Measurements from ENCODE around the gene COL4A4. TPM values are rescaled to one million over a fixed set of nuclear protein-coding genes. Genes with fewer than 3 reads are reported as not detected.

Gene COL4A4
- total RNA-seq, 1 experiment from 2014 or later: 3.1 TPM

DNA sequence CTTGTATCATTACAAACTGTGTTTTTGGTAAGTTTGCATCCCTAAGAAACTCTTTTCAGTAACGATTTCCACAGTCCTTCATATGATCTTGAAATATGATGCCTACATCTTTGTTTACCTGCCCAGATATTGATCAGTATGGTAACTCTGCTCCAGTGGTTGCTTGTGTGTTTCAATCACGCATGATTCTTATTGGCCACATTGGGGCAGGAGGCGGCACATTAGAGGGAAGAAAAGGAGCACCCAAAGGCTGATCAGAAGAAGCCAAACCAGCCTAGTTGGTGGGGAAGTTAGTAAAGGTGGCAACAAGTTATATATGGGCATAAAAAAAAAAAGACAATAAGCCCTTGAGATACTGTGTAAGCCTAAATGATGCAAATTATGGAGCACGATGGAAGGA, 169.2 kb downstream of the COL4A4 start:
- Mint-ChIP-seq H3K27me3 (ENCODE audit: low read depth) (no peaks in the 10 kb centered on the region), H3K4me3 (no peak overlapping the region), H3K36me3 (peaks cover 8% of the 10 kb centered on the region), H3K27ac (no peak overlapping the region; the same call in 1 of the 2 replicates), H3K4me1 (peaks cover under 1% of the 10 kb centered on the region), H3K9me3 (no peaks in the 10 kb centered on the region)
- DNase-seq (ENCODE audit: low spot score) (no peak), ATAC-seq (peak; percentile 65)
- TF ChIP-seq, protein P1, sequence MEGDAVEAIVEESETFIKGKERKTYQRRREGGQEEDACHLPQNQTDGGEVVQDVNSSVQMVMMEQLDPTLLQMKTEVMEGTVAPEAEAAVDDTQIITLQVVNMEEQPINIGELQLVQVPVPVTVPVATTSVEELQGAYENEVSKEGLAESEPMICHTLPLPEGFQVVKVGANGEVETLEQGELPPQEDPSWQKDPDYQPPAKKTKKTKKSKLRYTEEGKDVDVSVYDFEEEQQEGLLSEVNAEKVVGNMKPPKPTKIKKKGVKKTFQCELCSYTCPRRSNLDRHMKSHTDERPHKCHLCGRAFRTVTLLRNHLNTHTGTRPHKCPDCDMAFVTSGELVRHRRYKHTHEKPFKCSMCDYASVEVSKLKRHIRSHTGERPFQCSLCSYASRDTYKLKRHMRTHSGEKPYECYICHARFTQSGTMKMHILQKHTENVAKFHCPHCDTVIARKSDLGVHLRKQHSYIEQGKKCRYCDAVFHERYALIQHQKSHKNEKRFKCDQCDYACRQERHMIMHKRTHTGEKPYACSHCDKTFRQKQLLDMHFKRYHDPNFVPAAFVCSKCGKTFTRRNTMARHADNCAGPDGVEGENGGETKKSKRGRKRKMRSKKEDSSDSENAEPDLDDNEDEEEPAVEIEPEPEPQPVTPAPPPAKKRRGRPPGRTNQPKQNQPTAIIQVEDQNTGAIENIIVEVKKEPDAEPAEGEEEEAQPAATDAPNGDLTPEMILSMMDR (IDR thresholded peaks at IDR 0.05): peak; percentile 24; the same call in 1 of the 2 replicates
- no peak for TF ChIP-seq ZNF232 (CRISPR knock-in tag; IDR thresholded peaks at IDR 0.05)
- no peak for TF ChIP-seq ZSCAN18 (CRISPR knock-in tag; IDR thresholded peaks at IDR 0.05)
- ChIA-PET POLR2A (no interaction called here), CTCF (interaction anchor here (0.6 kb wide), 1 partner anchor 1330 kb away, joined by 4 read pairs; no protein-coding TSS in a partner anchor)

DNA sequence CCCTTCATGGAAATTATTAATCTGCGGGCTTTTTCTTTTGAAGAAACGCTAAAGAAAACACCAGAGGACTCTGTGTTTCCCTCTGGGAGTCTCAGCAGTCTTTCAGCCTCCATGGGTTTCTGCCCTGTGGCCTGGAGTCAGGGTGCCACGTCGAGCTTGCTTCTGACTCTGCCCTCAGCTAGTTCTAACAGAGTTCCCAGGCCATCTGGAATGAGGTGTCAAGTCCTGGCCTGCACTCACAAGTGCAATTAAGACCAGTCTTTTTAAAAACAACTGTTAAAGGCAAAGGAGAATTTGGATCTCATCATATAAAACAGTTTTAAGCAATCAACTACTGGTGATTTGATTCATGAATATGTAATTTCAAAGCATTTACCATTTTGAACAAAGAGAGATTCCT, 170.8 kb downstream of the COL4A4 start:
- no peak overlapping the region for H3K4me3 Mint-ChIP-seq
- H3K36me3 Mint-ChIP-seq: peaks cover 2% of the 10 kb centered on the region; the same call in 1 of the 2 replicates
- no peak overlapping the region for H3K27ac Mint-ChIP-seq
- CTCF ChIA-PET: no interaction called here
- DNase-seq (ENCODE audit: low spot score): no peak
- no peak for TF ChIP-seq EMX1 (CRISPR knock-in tag; IDR thresholded peaks at IDR 0.05)
- no peak for TF ChIP-seq ZNF416 (CRISPR knock-in tag; IDR thresholded peaks at IDR 0.05)
- no peaks in the 10 kb centered on the region; the same call in 1 of the 2 replicates for H3K4me1 Mint-ChIP-seq
- no peaks in the 10 kb centered on the region for H3K27me3 Mint-ChIP-seq (ENCODE audit: low read depth)
- POLR2A ChIA-PET: no interaction called here
- no peaks in the 10 kb centered on the region for H3K9me3 Mint-ChIP-seq
- ATAC-seq: no peak

GRCh38 chr2:226991663-226992062, 172.3 kb downstream of the COL4A4 start:
- ChIA-PET CTCF (no interaction called here), POLR2A (no interaction called here)
- ATAC-seq: no peak
- Mint-ChIP-seq H3K9me3 (no peaks in the 10 kb centered on the region), H3K27ac (no peak overlapping the region), H3K27me3 (ENCODE audit: low read depth) (no peaks in the 10 kb centered on the region), H3K4me1 (no peaks in the 10 kb centered on the region; the same call in 1 of the 2 replicates), H3K36me3 (peaks cover 2% of the 10 kb centered on the region; the same call in 1 of the 2 replicates), H3K4me3 (no peak overlapping the region)
- no peak for DNase-seq (ENCODE audit: low spot score)
- TF ChIP-seq ZBTB21 (CRISPR knock-in tag; IDR thresholded peaks at IDR 0.05; ENCODE audit: borderline replicate concordance): no peak
- TF ChIP-seq TCF7 (CRISPR knock-in tag; IDR thresholded peaks at IDR 0.05; ENCODE audit: low read depth): no peak
- TF ChIP-seq GRHL2 (CRISPR knock-in tag; IDR thresholded peaks at IDR 0.05; ENCODE audit: insufficient replicate concordance, severe bottlenecking): no peak
- TF ChIP-seq, protein P2, sequence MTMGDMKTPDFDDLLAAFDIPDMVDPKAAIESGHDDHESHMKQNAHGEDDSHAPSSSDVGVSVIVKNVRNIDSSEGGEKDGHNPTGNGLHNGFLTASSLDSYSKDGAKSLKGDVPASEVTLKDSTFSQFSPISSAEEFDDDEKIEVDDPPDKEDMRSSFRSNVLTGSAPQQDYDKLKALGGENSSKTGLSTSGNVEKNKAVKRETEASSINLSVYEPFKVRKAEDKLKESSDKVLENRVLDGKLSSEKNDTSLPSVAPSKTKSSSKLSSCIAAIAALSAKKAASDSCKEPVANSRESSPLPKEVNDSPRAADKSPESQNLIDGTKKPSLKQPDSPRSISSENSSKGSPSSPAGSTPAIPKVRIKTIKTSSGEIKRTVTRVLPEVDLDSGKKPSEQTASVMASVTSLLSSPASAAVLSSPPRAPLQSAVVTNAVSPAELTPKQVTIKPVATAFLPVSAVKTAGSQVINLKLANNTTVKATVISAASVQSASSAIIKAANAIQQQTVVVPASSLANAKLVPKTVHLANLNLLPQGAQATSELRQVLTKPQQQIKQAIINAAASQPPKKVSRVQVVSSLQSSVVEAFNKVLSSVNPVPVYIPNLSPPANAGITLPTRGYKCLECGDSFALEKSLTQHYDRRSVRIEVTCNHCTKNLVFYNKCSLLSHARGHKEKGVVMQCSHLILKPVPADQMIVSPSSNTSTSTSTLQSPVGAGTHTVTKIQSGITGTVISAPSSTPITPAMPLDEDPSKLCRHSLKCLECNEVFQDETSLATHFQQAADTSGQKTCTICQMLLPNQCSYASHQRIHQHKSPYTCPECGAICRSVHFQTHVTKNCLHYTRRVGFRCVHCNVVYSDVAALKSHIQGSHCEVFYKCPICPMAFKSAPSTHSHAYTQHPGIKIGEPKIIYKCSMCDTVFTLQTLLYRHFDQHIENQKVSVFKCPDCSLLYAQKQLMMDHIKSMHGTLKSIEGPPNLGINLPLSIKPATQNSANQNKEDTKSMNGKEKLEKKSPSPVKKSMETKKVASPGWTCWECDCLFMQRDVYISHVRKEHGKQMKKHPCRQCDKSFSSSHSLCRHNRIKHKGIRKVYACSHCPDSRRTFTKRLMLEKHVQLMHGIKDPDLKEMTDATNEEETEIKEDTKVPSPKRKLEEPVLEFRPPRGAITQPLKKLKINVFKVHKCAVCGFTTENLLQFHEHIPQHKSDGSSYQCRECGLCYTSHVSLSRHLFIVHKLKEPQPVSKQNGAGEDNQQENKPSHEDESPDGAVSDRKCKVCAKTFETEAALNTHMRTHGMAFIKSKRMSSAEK (CRISPR knock-in tag; IDR thresholded peaks at IDR 0.05; ENCODE audit: borderline replicate concordance): no peak
- TF ChIP-seq TEAD1 (CRISPR knock-in tag; IDR thresholded peaks at IDR 0.05): no peak
- TF ChIP-seq, protein P3, sequence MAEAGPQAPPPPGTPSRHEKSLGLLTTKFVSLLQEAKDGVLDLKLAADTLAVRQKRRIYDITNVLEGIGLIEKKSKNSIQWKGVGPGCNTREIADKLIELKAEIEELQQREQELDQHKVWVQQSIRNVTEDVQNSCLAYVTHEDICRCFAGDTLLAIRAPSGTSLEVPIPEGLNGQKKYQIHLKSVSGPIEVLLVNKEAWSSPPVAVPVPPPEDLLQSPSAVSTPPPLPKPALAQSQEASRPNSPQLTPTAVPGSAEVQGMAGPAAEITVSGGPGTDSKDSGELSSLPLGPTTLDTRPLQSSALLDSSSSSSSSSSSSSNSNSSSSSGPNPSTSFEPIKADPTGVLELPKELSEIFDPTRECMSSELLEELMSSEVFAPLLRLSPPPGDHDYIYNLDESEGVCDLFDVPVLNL (CRISPR knock-in tag; IDR thresholded peaks at IDR 0.05; ENCODE audit: borderline replicate concordance, low read depth): no peak
- TF ChIP-seq CREB1 (CRISPR knock-in tag; IDR thresholded peaks at IDR 0.05): no peak
- no peak for TF ChIP-seq ZNF671 (CRISPR knock-in tag; IDR thresholded peaks at IDR 0.05)
- TF ChIP-seq, protein P1 (IDR thresholded peaks at IDR 0.05): no peak
- TF ChIP-seq NR3C1 (CRISPR knock-in tag; conservative IDR thresholded peaks at IDR 0.05; ENCODE audit: low read depth): no peak
- TF ChIP-seq CREM (CRISPR knock-in tag; IDR thresholded peaks at IDR 0.05): no peak
- TF ChIP-seq FOXP1 (CRISPR knock-in tag; IDR thresholded peaks at IDR 0.05; ENCODE audit: borderline replicate concordance): no peak
- no peak for TF ChIP-seq ATF1 (CRISPR knock-in tag; IDR thresholded peaks at IDR 0.05)
- TF ChIP-seq SP1 (CRISPR knock-in tag; conservative IDR thresholded peaks at IDR 0.05): no peak
- no peak for TF ChIP-seq ZNF219 (CRISPR knock-in tag; IDR thresholded peaks at IDR 0.05; ENCODE audit: borderline replicate concordance)
- TF ChIP-seq, protein P4, sequence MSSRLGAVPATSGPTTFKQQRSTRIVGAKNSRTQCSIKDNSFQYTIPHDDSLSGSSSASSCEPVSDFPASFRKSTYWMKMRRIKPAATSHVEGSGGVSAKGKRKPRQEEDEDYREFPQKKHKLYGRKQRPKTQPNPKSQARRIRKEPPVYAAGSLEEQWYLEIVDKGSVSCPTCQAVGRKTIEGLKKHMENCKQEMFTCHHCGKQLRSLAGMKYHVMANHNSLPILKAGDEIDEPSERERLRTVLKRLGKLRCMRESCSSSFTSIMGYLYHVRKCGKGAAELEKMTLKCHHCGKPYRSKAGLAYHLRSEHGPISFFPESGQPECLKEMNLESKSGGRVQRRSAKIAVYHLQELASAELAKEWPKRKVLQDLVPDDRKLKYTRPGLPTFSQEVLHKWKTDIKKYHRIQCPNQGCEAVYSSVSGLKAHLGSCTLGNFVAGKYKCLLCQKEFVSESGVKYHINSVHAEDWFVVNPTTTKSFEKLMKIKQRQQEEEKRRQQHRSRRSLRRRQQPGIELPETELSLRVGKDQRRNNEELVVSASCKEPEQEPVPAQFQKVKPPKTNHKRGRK (CRISPR knock-in tag; IDR thresholded peaks at IDR 0.05; ENCODE audit: borderline replicate concordance): no peak

All from WTC11 (cell line).